H9 (cell line): ENCODE data around the gene BOLA2B. TPM values are rescaled to one million over a fixed set of nuclear protein-coding genes. Genes with fewer than 3 reads are reported as not detected.
"Not testable (repeated sequence)": the region's sequence is repeated elsewhere in the genome, so short reads cannot be mapped to it uniquely, and the experiment has no call there.

ENCODE experiments used
- DNase-seq: peaks from one replicate; pipeline ENCODE4 v3.0.0-alpha.2; 2017
- H2AFZ ChIP-seq: one replicate; pipeline ENCODE4 v1.6.1; 2013; ENCODE audit warnings: mild to moderate bottlenecking, low read length, control low read depth, moderate library complexity
- H2AK5ac ChIP-seq: 2 replicates; pipeline ENCODE4 v1.6.1; 2013; ENCODE audit warnings: low read length, control low read depth, mixed read lengths; ENCODE audit not compliant: insufficient read length
- H2BK120ac ChIP-seq: one replicate; pipeline ENCODE4 v1.6.1; 2013; ENCODE audit warnings: low read depth, mild to moderate bottlenecking, low read length, control low read depth, inconsistent platforms; ENCODE audit not compliant: poor library complexity, severe bottlenecking
- H2BK12ac ChIP-seq: 2 replicates; pipeline ENCODE4 v1.6.1; 2013; ENCODE audit warnings: low read length, control low read depth, mixed read lengths, low read depth; ENCODE audit not compliant: insufficient read length
- H2BK15ac ChIP-seq: 2 replicates; pipeline ENCODE4 v1.6.1; 2013; ENCODE audit warnings: low read depth, low read length, control low read depth
- H2BK20ac ChIP-seq: one replicate; pipeline ENCODE4 v1.6.1; 2013; ENCODE audit warnings: low read depth, mild to moderate bottlenecking, low read length, control low read depth, inconsistent platforms; ENCODE audit not compliant: poor library complexity, severe bottlenecking
- H2BK5ac ChIP-seq: 2 replicates; pipeline ENCODE4 v1.6.1; 2013; ENCODE audit warnings: low read length, control low read depth, mixed read lengths; ENCODE audit not compliant: insufficient read length
- H3K14ac ChIP-seq: 2 replicates; pipeline ENCODE4 v1.6.1; 2013; ENCODE audit warnings: low read length, control low read depth; ENCODE audit not compliant: insufficient read depth
- H3K18ac ChIP-seq: 2 replicates; pipeline ENCODE4 v1.6.1; 2013; ENCODE audit warnings: low read depth, mild to moderate bottlenecking, mixed read lengths, low read length, control low read depth; ENCODE audit not compliant: insufficient read length
- H3K23ac ChIP-seq: 2 replicates; pipeline ENCODE4 v1.6.1; 2013; ENCODE audit warnings: low read length, control low read depth, mixed read lengths, low read depth; ENCODE audit not compliant: insufficient read length
- H3K23me2 ChIP-seq: 2 replicates; pipeline ENCODE4 v1.6.1; 2013; ENCODE audit warnings: low read depth, mild to moderate bottlenecking, mixed read lengths, low read length, control low read depth; ENCODE audit not compliant: insufficient read length, poor library complexity, severe bottlenecking
- H3K27ac ChIP-seq: 2 replicates; pipeline ENCODE4 v1.5.1; 2013; ENCODE audit warnings: low read length, control low read depth, mixed read lengths, low read depth; ENCODE audit not compliant: insufficient read length
- H3K27me3 ChIP-seq: 2 replicates; pipeline ENCODE4 v1.6.1; 2013; ENCODE audit warnings: low read length, control low read depth, inconsistent platforms; ENCODE audit not compliant: insufficient read depth
- H3K4ac ChIP-seq: 2 replicates; pipeline ENCODE4 v1.6.1; 2013; ENCODE audit warnings: low read depth, mild to moderate bottlenecking, control low read depth, inconsistent platforms, low read length, moderate library complexity
- H3K4me1 ChIP-seq: 2 replicates; pipeline ENCODE4 v1.6.1; 2013; ENCODE audit warnings: low read length, control low read depth, inconsistent platforms; ENCODE audit not compliant: insufficient read depth
- H3K4me2 ChIP-seq: 2 replicates; pipeline ENCODE4 v1.6.1; 2013; ENCODE audit warnings: low read length, control low read depth, mixed read lengths; ENCODE audit not compliant: insufficient read length, insufficient read depth
- H3K56ac ChIP-seq: 2 replicates; pipeline ENCODE4 v1.6.1; 2013; ENCODE audit warnings: low read depth, mild to moderate bottlenecking, mixed read lengths, low read length, control low read depth; ENCODE audit not compliant: insufficient read length
- H3K79me1 ChIP-seq: 2 replicates; pipeline ENCODE4 v1.6.1; 2013; ENCODE audit warnings: low read depth, mild to moderate bottlenecking, moderate library complexity, low read length, control low read depth, inconsistent platforms; ENCODE audit not compliant: insufficient read depth, poor library complexity, severe bottlenecking
- H3K79me2 ChIP-seq: 2 replicates; pipeline ENCODE4 v1.6.1; 2013; ENCODE audit warnings: low read length, control low read depth, inconsistent platforms; ENCODE audit not compliant: insufficient read depth
- H3K9ac ChIP-seq: 2 replicates; pipeline ENCODE4 v1.6.1; 2013; ENCODE audit warnings: low read length, control low read depth, mixed read lengths; ENCODE audit not compliant: insufficient read length; ENCODE audit errors: extremely low read depth
- H3K9me3 ChIP-seq: one replicate; pipeline ENCODE4 v1.6.1; 2013; ENCODE audit warnings: low read depth, low read length, inconsistent platforms; ENCODE audit not compliant: control insufficient read depth
- H3T11ph ChIP-seq: one replicate; pipeline ENCODE4 v1.6.1; 2013; ENCODE audit warnings: mild to moderate bottlenecking, low read length, control low read depth, inconsistent platforms
- H4K20me1 ChIP-seq: one replicate; pipeline ENCODE4 v1.6.1; 2013; ENCODE audit not compliant: control insufficient read depth, insufficient read length, insufficient read depth
- H4K5ac ChIP-seq: 2 replicates; pipeline ENCODE4 v1.6.1; 2013; ENCODE audit warnings: low read depth, mild to moderate bottlenecking, mixed read lengths, low read length, control low read depth; ENCODE audit not compliant: insufficient read length
- H4K8ac ChIP-seq: replicated peaks from 2 replicates; pipeline ENCODE4 v1.6.1; 2013; ENCODE audit warnings: low read length, control low read depth, mixed read lengths, low read depth; ENCODE audit not compliant: insufficient read length
- H4K91ac ChIP-seq: 2 replicates; pipeline ENCODE4 v1.6.1; 2013; ENCODE audit warnings: low read depth, mild to moderate bottlenecking, moderate library complexity, mixed read lengths, low read length, control low read depth; ENCODE audit not compliant: insufficient read length
- H3K27ac Mint-ChIP-seq, 3 experiments: 2 replicates in 2 of 3; 3 replicates in 1 of 3; pipeline ENCODE4 v1.8.0; 2020 to 2021; ENCODE audit warnings: mixed read lengths in 3 of 3, mild to moderate bottlenecking in 1 of 3, moderate library complexity in 1 of 3
- H3K27me3 Mint-ChIP-seq: 2 replicates; pipeline ENCODE4 v1.8.0; 2021; ENCODE audit warnings: low read depth, mild to moderate bottlenecking, moderate library complexity, mixed read lengths
- H3K36me3 Mint-ChIP-seq, 3 experiments: 2 replicates in 2 of 3; 3 replicates in 1 of 3; pipeline ENCODE4 v1.8.0; 2020 to 2021; ENCODE audit warnings: low read depth in 3 of 3, mixed read lengths in 3 of 3; ENCODE audit not compliant: insufficient read depth in 1 of 3
- H3K4me1 Mint-ChIP-seq, 2 experiments: 2 replicates each; pipeline ENCODE4 v1.8.0; 2020; ENCODE audit warnings: mixed read lengths in 2 of 2
- H3K4me3 Mint-ChIP-seq, 2 experiments: 2 replicates in 1 of 2; 3 replicates in 1 of 2; pipeline ENCODE4 v1.8.0; 2020 to 2021; ENCODE audit warnings: mild to moderate bottlenecking in 2 of 2, mixed read lengths in 2 of 2, moderate library complexity in 1 of 2
- H3K9me3 Mint-ChIP-seq, 2 experiments: 2 replicates in 1 of 2; 3 replicates in 1 of 2; pipeline ENCODE4 v1.8.0; 2020; ENCODE audit warnings: mild to moderate bottlenecking in 2 of 2, mixed read lengths in 2 of 2, moderate library complexity in 1 of 2
- WGBS: extraction: QIAGEN DNeasy Blood & Tissue Kit; methylation state at CpG from one replicate; pipeline ENCODE4 v1.1.7; 2013; ENCODE audit warnings: missing lambda C conversion rate, low lambda C conversion rate, mixed read lengths; ENCODE audit not compliant: insufficient read length; ENCODE audit errors: extremely low coverage; 5-methylcytosine and 5-hydroxymethylcytosine counted together
- total RNA-seq: library from RNA; stranded (reverse); gene quantifications from 2 replicates; pipeline ENCODE4 v1.2.1, GENCODE V29; 2021
- TF ChIP-seq, protein P1 (sequence below): fragments of 200-600 bp; sonication (generic); conservative IDR thresholded peaks from 3 replicates; pipeline ENCODE4 v1.8.0; 2021; ENCODE audit warnings: antibody characterized with exemption, mild to moderate bottlenecking

The BOLA2B gene
- total RNA-seq, 1 experiment from 2014 or later: 218 TPM

DNA sequence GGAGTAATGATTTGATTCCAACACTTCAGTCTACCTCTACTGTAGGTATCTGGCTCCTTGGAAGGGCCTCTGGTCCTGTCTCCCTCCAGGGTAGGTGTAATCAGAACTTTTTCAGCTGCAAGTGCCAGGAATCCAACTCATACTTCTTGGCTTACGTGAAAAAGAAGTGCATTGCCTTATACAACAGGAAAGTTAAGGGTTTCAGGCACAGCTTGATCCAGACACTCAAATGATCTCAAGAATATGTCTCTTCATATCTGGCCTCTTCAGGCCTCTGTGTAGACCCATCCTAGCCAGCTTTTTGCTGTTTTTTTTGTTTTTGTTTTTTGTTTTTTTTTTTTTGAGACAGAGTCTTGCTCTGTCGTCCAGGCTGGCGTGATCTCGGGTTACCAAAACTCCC is 14.3 kb downstream of the BOLA2B start:
- Histone ChIP-seq H4K8ac (no peak overlapping the region), H3K4ac (no peak overlapping the region), H3K4me2 (no peak overlapping the region), H3K23me2 (peaks cover 4% of the 10 kb centered on the region), H4K91ac (no peak overlapping the region), H3K56ac (no peak overlapping the region), H3K4me1 (no peaks in the 10 kb centered on the region), H4K20me1 (no peaks in the 10 kb centered on the region), H3K9ac (no peak overlapping the region), H2BK15ac (no peak overlapping the region), H3K18ac (no peak overlapping the region), H3K14ac (no peak overlapping the region), H2BK20ac (no peak overlapping the region), H4K5ac (no peak overlapping the region), H2BK120ac (no peak overlapping the region), H2BK5ac (no peak overlapping the region), H3K27me3 (peaks cover 4% of the 10 kb centered on the region; the same call in 1 of the 2 replicates), H2AK5ac (no peak overlapping the region), H3K79me2 (no peaks in the 10 kb centered on the region), H3K79me1 (no peaks in the 10 kb centered on the region), H3T11ph (no peak overlapping the region), H3K27ac (no peak overlapping the region), H2AFZ (no peak overlapping the region), H2BK12ac (no peak overlapping the region), H3K23ac (no peak overlapping the region), H3K9me3 (no peaks in the 10 kb centered on the region)
- no CpG with 5 or more reads among the region's 4 CpGs for WGBS
- Mint-ChIP-seq H3K27me3 (peaks cover 37% of the 10 kb centered on the region), H3K4me3 (no peak overlapping the region), H3K4me1 (peaks cover 0 to 7% of the 10 kb centered on the region in 2 experiments; a peak in 2 of 4 replicates), H3K9me3 (no peaks in the 10 kb centered on the region), H3K27ac (no peak overlapping the region), H3K36me3 (peaks cover 0 to 1% (median 0%) of the 10 kb centered on the region in 3 experiments; a peak in 1 of 7 replicates)
- TF ChIP-seq, protein P1, sequence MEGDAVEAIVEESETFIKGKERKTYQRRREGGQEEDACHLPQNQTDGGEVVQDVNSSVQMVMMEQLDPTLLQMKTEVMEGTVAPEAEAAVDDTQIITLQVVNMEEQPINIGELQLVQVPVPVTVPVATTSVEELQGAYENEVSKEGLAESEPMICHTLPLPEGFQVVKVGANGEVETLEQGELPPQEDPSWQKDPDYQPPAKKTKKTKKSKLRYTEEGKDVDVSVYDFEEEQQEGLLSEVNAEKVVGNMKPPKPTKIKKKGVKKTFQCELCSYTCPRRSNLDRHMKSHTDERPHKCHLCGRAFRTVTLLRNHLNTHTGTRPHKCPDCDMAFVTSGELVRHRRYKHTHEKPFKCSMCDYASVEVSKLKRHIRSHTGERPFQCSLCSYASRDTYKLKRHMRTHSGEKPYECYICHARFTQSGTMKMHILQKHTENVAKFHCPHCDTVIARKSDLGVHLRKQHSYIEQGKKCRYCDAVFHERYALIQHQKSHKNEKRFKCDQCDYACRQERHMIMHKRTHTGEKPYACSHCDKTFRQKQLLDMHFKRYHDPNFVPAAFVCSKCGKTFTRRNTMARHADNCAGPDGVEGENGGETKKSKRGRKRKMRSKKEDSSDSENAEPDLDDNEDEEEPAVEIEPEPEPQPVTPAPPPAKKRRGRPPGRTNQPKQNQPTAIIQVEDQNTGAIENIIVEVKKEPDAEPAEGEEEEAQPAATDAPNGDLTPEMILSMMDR: no peak
- no peak for DNase-seq

DNA sequence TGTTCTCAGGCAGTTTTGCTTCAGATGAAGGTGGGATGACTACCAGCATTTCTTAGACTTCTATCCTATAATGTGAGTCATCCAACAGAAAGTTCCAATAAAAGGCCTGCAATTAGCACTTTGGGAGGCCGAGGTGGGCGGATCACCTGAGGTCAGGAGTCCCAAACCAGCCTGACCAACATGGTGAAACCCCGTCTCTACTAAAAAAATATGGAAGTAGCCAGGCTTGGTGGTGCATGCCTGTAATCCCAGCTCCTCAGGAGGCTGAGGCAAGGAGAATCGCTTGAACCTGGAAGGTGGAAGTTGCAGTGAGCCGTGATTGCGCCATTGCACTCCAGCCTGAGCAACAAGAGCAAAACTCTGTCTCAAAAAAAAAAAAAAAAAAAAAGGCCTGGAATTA is 16.6 kb downstream of the BOLA2B start:
- not testable (repeated sequence) for H3K79me2 ChIP-seq, H3K56ac ChIP-seq, H3K18ac ChIP-seq, H4K8ac ChIP-seq, H4K5ac ChIP-seq, H3K23me2 ChIP-seq, H3K27ac ChIP-seq, H2AK5ac ChIP-seq, H3K27me3 ChIP-seq, H2BK5ac ChIP-seq, H3K9ac ChIP-seq, H3K4me3 Mint-ChIP-seq, H3K4me1 Mint-ChIP-seq, H3K14ac ChIP-seq, H2BK12ac ChIP-seq, H3K9me3 ChIP-seq, H3T11ph ChIP-seq, H4K20me1 ChIP-seq, H2BK15ac ChIP-seq, H3K4me1 ChIP-seq, H3K9me3 Mint-ChIP-seq, H3K79me1 ChIP-seq, H3K36me3 Mint-ChIP-seq, H2BK20ac ChIP-seq, H3K23ac ChIP-seq, H3K4ac ChIP-seq, H3K4me2 ChIP-seq, H3K27ac Mint-ChIP-seq, H4K91ac ChIP-seq, H2BK120ac ChIP-seq, DNase-seq, H2AFZ ChIP-seq
- peaks cover 26% of the 10 kb centered on the region for H3K27me3 Mint-ChIP-seq
- no CpG with 5 or more reads among the region's 6 CpGs for WGBS
